HG02938 (cell line): Measurements from ENCODE around the gene SND1.
"Not testable (repeated sequence)": the region's sequence is repeated elsewhere in the genome, so short reads cannot be mapped to it uniquely, and the experiment has no call there.

Experiments used
- ATAC-seq: cut with Tn5 transposase; IDR thresholded peaks from one replicate; pipeline ENCODE4 v1.9.1; 2021; ENCODE audit warnings: mild to moderate bottlenecking, moderate library complexity; ENCODE audit not compliant: unreplicated experiment

Gene SND1

GRCh38 chr7:127949769-127950222, 297.8 kb downstream of the SND1 start:
- no peak for ATAC-seq

GRCh38 chr7:127950233-127950935, 298.4 kb downstream of the SND1 start:
- ATAC-seq, result no peak

- ATAC-seq, result no peak
These were observed 301.7 kb downstream of the SND1 start for GRCh38 chr7:127953423-127954356.

- no peak for ATAC-seq
These were observed 302.4 kb downstream of the SND1 start for GRCh38 chr7:127954357-127954748.

GRCh38 chr7:127955051-127955531, 303.1 kb downstream of the SND1 start:
- ATAC-seq, result no peak

GRCh38 chr7:127957886-127958285, 305.9 kb downstream of the SND1 start:
- ATAC-seq, result no peak

- no peak for ATAC-seq
These were observed 307.8 kb downstream of the SND1 start for GRCh38 chr7:127959770-127960169.

GRCh38 chr7:127961786-127962453, 309.9 kb downstream of the SND1 start:
- no peak for ATAC-seq

GRCh38 chr7:127962589-127963361, 310.8 kb downstream of the SND1 start:
- ATAC-seq, result no peak

GRCh38 chr7:127963850-127964249, 311.9 kb downstream of the SND1 start:
- not testable (repeated sequence) for ATAC-seq

- no peak for ATAC-seq
These were observed 315.3 kb downstream of the SND1 start for GRCh38 chr7:127967281-127967680.

- ATAC-seq, result no peak
These were observed 316.6 kb downstream of the SND1 start for GRCh38 chr7:127968547-127968946.

- no peak for ATAC-seq
These were observed 321.8 kb downstream of the SND1 start for GRCh38 chr7:127973832-127974231.

GRCh38 chr7:127974446-127975035, 322.5 kb downstream of the SND1 start:
- no peak for ATAC-seq

- ATAC-seq, result no peak
These were observed 324.2 kb downstream of the SND1 start for GRCh38 chr7:127976056-127976737.

GRCh38 chr7:127976738-127977120, 324.7 kb downstream of the SND1 start:
- ATAC-seq, result no peak

GRCh38 chr7:127978421-127978820, 326.4 kb downstream of the SND1 start:
- ATAC-seq, result no peak

GRCh38 chr7:127979113-127979727, 327.2 kb downstream of the SND1 start:
- ATAC-seq, result no peak

GRCh38 chr7:127979728-127980126, 327.7 kb downstream of the SND1 start:
- no peak for ATAC-seq
